SK-N-MC (cell line): ENCODE results near the gene HOMER3.

Source experiments
- DNase-seq: peaks from one replicate; pipeline ENCODE4 v3.0.0-alpha.2; 2011; ENCODE audit warnings: low read depth, low spot score
- H3K27ac ChIP-seq: fragments of 200-600 bp; sonication (generic); 2 replicates; pipeline ENCODE4 v1.5.1; 2016; ENCODE audit warnings: mixed run types
- H3K36me3 ChIP-seq: fragments of 200-600 bp; sonication (generic); 2 replicates; pipeline ENCODE4 v1.6.1; 2017; ENCODE audit warnings: antibody characterized with exemption, low read length, mixed read lengths; ENCODE audit not compliant: insufficient read depth
- H3K4me3 ChIP-seq: fragments of 200-600 bp; sonication (generic); 2 replicates; pipeline ENCODE4 v1.5.1; 2016
- H3K9ac ChIP-seq: fragments of 200-600 bp; sonication (generic); 2 replicates; pipeline ENCODE4 v1.8.0; 2017; ENCODE audit warnings: mixed run types, mixed read lengths; ENCODE audit not compliant: insufficient read length
- H3K9me3 ChIP-seq: fragments of 200-600 bp; sonication (generic); 2 replicates; pipeline ENCODE4 v1.6.1; 2017; ENCODE audit warnings: low read depth, mild to moderate bottlenecking, antibody characterized with exemption, low read length, moderate library complexity, mixed read lengths
- EZH2 ChIP-seq: fragments of 200-600 bp; sonication (generic); IDR thresholded peaks from one replicate; pipeline ENCODE4 v1.6.1; 2017; ENCODE audit warnings: antibody characterized with exemption
- FOXP2 ChIP-seq: optimal IDR thresholded peaks from 2 replicates; pipeline ENCODE3; 2011; ENCODE audit warnings: mild to moderate bottlenecking, moderate library complexity; ENCODE audit not compliant: insufficient read depth; ENCODE audit errors: extremely low read length, control extremely low read depth
- POLR2AphosphoS5 ChIP-seq: IDR thresholded peaks from 2 replicates; pipeline ENCODE4 v1.6.1; 2012; ENCODE audit warnings: mild to moderate bottlenecking, low read depth, low read length, borderline replicate concordance

The HOMER3 gene

DNA sequence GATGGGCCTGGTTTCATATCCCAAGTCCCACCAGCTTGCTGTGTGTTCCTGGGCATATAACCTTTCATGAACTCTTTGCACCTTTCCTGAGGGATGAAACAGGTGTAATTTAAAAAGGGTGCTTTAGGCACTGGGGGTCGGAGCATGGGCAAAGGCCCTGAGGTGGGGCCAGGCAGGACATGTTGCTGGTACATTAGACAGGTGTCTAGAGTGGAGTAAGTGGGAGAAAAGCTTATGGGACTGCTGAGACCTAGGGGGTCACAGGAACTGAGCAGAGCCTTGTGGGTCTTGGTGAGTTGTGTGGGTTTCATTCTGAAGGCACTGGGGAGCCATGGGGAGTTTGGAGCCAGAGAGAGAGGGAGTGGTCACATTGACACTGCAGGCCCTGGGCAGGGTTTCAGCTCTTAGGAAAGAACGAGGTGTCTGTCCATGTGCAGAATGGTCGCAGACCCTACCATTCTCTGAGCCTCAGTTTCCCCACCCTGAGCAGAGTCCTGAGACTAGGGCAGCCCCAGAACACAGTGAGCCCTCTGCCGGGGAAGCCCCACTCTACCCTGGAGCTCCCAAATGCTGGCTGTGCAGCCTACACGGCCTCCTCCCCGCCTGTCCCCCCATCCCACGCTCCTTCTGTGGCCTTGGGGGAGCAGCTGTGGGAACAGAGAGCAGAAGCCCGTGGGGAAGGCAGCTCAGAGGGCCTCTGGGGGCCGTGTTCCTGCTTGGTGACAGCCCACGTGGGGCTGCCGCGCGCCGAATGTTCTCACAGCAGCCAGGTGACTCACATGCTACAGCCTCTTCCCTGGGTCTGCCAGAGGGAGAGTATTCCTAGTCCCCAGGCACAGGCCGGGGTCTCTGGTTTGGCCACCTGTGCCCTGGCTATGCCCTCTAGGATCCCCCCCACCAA lies 7.3 kb upstream of the HOMER3 start:
- DNase-seq = no peak
- no peak for TF ChIP-seq EZH2
- no peak for TF ChIP-seq FOXP2
- TF ChIP-seq POLR2AphosphoS5 = no peak
- Histone ChIP-seq H3K9me3 (no peaks in the 10 kb centered on the region), H3K4me3 (no peak overlapping the region), H3K36me3 (no peaks in the 10 kb centered on the region), H3K9ac (no peak overlapping the region), H3K27ac (no peak overlapping the region)

GRCh38 chr19:18946918-18947317 lies 5.9 kb upstream of the HOMER3 start:
- Histone ChIP-seq H3K4me3 (no peak overlapping the region), H3K9ac (no peak overlapping the region), H3K36me3 (no peaks in the 10 kb centered on the region), H3K27ac (no peak overlapping the region), H3K9me3 (no peaks in the 10 kb centered on the region)
- no peak for DNase-seq
- TF ChIP-seq EZH2 (no peak), POLR2AphosphoS5 (no peak), FOXP2 (no peak)

GRCh38 chr19:18946335-18946734 lies 5.3 kb upstream of the HOMER3 start:
- Histone ChIP-seq H3K36me3 (no peaks in the 10 kb centered on the region), H3K4me3 (no peak overlapping the region), H3K27ac (no peak overlapping the region), H3K9ac (no peak overlapping the region), H3K9me3 (no peaks in the 10 kb centered on the region)
- TF ChIP-seq POLR2AphosphoS5 = no peak
- TF ChIP-seq FOXP2 = no peak
- no peak for TF ChIP-seq EZH2
- no peak for DNase-seq

DNA sequence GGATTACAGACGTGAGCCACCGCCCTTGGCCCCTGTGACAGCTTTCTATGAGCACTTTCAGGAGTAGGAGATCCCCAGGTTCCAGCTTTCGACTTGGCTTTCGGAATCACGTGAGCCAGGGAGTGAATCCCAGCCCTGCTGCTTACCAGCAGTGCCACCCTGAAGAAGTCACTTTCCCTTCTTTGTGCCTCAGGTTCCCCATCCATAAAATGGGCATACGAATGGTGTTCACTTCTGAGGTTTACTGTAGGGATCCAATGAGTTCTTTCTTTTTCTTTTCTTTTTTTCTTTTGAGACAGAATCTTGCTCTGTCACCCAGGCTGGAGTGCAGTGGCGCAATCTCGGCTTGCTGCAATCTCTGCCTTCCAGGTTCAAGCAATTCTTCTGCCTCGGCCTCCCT lies 4.3 kb upstream of the HOMER3 start:
- TF ChIP-seq FOXP2 (no peak), EZH2 (no peak), POLR2AphosphoS5 (no peak)
- Histone ChIP-seq H3K4me3 (no peak overlapping the region), H3K36me3 (no peaks in the 10 kb centered on the region), H3K9ac (no peak overlapping the region), H3K27ac (no peak overlapping the region), H3K9me3 (no peaks in the 10 kb centered on the region)
- no peak for DNase-seq

DNA sequence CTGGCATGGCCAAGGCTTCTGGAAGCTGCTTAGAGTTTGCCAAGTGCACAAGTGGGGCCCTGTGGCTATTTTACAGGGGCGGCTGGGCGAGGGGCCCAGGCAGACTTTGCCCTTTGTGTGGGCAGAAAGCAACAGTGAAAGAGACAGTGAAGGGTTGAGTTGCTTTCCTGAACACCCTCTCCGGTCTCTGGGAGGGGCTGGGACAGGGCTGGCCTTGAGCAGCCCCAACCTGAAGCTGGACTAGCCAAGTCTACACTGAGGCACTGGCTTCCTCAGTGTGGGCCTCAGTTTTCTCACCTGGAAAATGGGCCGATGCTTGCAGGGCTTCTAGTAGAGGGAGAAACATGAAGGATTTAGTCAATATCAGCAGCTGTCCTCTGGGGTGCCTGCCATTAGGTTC lies 2.4 kb upstream of the HOMER3 start:
- H3K27ac ChIP-seq = no peak overlapping the region
- no peak overlapping the region for H3K9ac ChIP-seq
- TF ChIP-seq FOXP2 (no peak), POLR2AphosphoS5 (no peak), EZH2 (no peak)
- no peaks in the 10 kb centered on the region for H3K36me3 ChIP-seq
- no peak overlapping the region for H3K4me3 ChIP-seq
- no peaks in the 10 kb centered on the region for H3K9me3 ChIP-seq
- DNase-seq = no peak

DNA sequence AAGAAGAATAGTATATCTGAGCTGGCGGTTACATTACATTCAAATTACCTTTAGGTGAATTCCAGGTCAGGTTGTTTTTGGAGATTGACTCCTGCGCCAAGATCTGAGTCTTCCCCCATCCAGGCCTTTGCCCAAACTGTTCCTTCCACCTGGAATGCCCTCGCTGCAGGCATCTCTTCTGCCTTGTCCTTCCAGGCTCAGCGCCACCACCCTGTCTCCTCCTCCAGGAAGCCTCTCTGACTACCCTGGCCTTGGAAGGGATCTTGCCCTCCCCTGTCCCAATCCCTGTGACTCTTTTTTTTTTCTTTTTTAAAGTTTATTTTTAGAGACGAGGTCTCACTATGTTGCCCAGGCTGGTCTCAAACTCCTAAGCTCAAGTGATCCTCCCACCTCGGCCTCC lies 1.7 kb upstream of the HOMER3 start:
- no peak for TF ChIP-seq EZH2
- no peak for TF ChIP-seq FOXP2
- TF ChIP-seq POLR2AphosphoS5 = no peak
- Histone ChIP-seq H3K36me3 (no peaks in the 10 kb centered on the region), H3K27ac (no peak overlapping the region), H3K9ac (no peak overlapping the region), H3K4me3 (no peak overlapping the region), H3K9me3 (no peaks in the 10 kb centered on the region)
- DNase-seq = no peak

- DNase-seq = no peak
- no peaks in the 10 kb centered on the region for H3K9me3 ChIP-seq
- TF ChIP-seq POLR2AphosphoS5 (no peak), EZH2 (no peak), FOXP2 (no peak)
- no peaks in the 10 kb centered on the region for H3K36me3 ChIP-seq
- no peak overlapping the region for H3K27ac ChIP-seq
- no peak overlapping the region for H3K4me3 ChIP-seq
- no peak overlapping the region for H3K9ac ChIP-seq
These were observed 774 bp upstream of the HOMER3 start for GRCh38 chr19:18941628-18942354.

- Histone ChIP-seq H3K27ac (no peak overlapping the region), H3K36me3 (no peaks in the 10 kb centered on the region), H3K9ac (peak overlapping the region; percentile 75), H3K9me3 (no peaks in the 10 kb centered on the region), H3K4me3 (peak overlapping the region; percentile 87)
- DNase-seq = no peak
- no peak for TF ChIP-seq EZH2
- TF ChIP-seq FOXP2 = no peak
- no peak for TF ChIP-seq POLR2AphosphoS5
These were observed 872 bp downstream of the HOMER3 start for GRCh38 chr19:18939922-18940768.
